ENCODE data around the gene JAK1.

- TF ChIP-seq CTCF (conservative IDR thresholded peaks at IDR 0.05; ENCODE audit: low read depth in 2 of 2) (peak; percentile 91 to 95), EZH2 (IDR thresholded peaks at IDR 0.05; ENCODE audit: low read depth, unreplicated experiment) (no peak), POLR2AphosphoS5 (IDR thresholded peaks at IDR 0.05; ENCODE audit: low read depth) (no peak), STAT1 (IDR thresholded peaks at IDR 0.05; ENCODE audit: unreplicated experiment) (no peak), EZH2phosphoT487 (IDR thresholded peaks at IDR 0.05; ENCODE audit: unreplicated experiment) (no peak), NANOG (IDR thresholded peaks at IDR 0.05; ENCODE audit: borderline replicate concordance) (no peak), ZNF462 (CRISPR knock-in tag; IDR thresholded peaks at IDR 0.05) (no peak), REST (IDR thresholded peaks at IDR 0.05; ENCODE audit: unreplicated experiment) (no peak), CREB1 (CRISPR knock-in tag; IDR thresholded peaks at IDR 0.05; ENCODE audit: low read depth) (no peak), ETS1 (IDR thresholded peaks at IDR 0.05) (no peak), ZNF331 (CRISPR knock-in tag; IDR thresholded peaks at IDR 0.05; ENCODE audit: low read depth) (no peak), JUNB (IDR thresholded peaks at IDR 0.05; ENCODE audit: unreplicated experiment) (no peak), ZNF114 (CRISPR knock-in tag; IDR thresholded peaks at IDR 0.05) (no peak)
These were observed 142.5 kb downstream of the JAK1 start for GRCh38 chr1:64823691-64824476.

Measured in GM23338 (cell line).